Spinal cord (tissue), 10 donors: ENCODE data around the gene SEC14L1. TPM values are rescaled to one million over a fixed set of nuclear protein-coding genes. Genes with fewer than 3 reads are reported as not detected.
"Not testable (repeated sequence)": the region's sequence is repeated elsewhere in the genome, so short reads cannot be mapped to it uniquely, and the experiment has no call there.

Experiments used
- DNase-seq, 6 donors: peaks; one replicate each; pipeline versions ENCODE4 v3.0.0 to v3.0.0-alpha.2; 2013 to 2015; ENCODE audit warnings: low spot score in 6 of 6, low read depth in 4 of 6
- H3K27ac ChIP-seq: one replicate; pipeline ENCODE4 v1.5.1; 2013; ENCODE audit warnings: low read depth, low read length, control low read depth
- H3K27me3 ChIP-seq: one replicate; pipeline ENCODE4 v1.6.1; 2013; ENCODE audit warnings: low read length; ENCODE audit not compliant: control insufficient read depth, insufficient read depth
- H3K36me3 ChIP-seq: one replicate; pipeline ENCODE4 v1.6.1; 2013; ENCODE audit warnings: low read length; ENCODE audit not compliant: control insufficient read depth, insufficient read depth
- H3K4me1 ChIP-seq: one replicate; pipeline ENCODE4 v1.6.1; 2013; ENCODE audit warnings: low read length; ENCODE audit not compliant: control insufficient read depth, insufficient read depth
- H3K4me3 ChIP-seq: one replicate; pipeline ENCODE4 v1.5.1; 2013; ENCODE audit warnings: low read depth, low read length, control low read depth
- H3K9me3 ChIP-seq: one replicate; pipeline ENCODE4 v1.6.1; 2013; ENCODE audit warnings: low read length; ENCODE audit not compliant: control insufficient read depth, insufficient read depth
- WGBS: methylation state at CpG from one replicate; pipeline ENCODE4 v1.1.5; 2013; ENCODE audit warnings: missing lambda C conversion rate; ENCODE audit not compliant: insufficient coverage; 5-methylcytosine and 5-hydroxymethylcytosine counted together
- polyA plus RNA-seq, 2 donors: library from polyadenylated mRNA; unstranded; fragments of 120-200 nt; gene quantifications; one replicate each; pipeline ENCODE4 v1.2.1, GENCODE V29; 2013; ENCODE audit not compliant: insufficient read length in 2 of 2
- total RNA-seq, 2 donors: library from RNA; depleted of rRNA in 1 of 2; stranded (reverse); fragments of 120-200 nt in 1 of 2; fragments of >200 nt in 1 of 2; gene quantifications; one replicate each; pipeline versions ENCODE4 v1.2.3 to v1.2.4, GENCODE V29; 2013 to 2014
- donor health status: healthy.

The SEC14L1 gene
- total and polyA plus RNA-seq, 4 donors: 42.2 to 81.9 (median 69.1) TPM

GRCh38 chr17:77137111-77137510 is 3.7 kb upstream of the SEC14L1 start:
- Histone ChIP-seq H3K4me3 (no peak overlapping the region), H3K36me3 (no peaks in the 10 kb centered on the region), H3K27me3 (no peaks in the 10 kb centered on the region), H3K4me1 (peaks cover 10% of the 10 kb centered on the region), H3K27ac (no peak overlapping the region), H3K9me3 (peaks cover 1% of the 10 kb centered on the region)
- no peak for DNase-seq
- WGBS: 86% methylated on average over 3 of the region's 3 CpGs

GRCh38 chr17:77137886-77138285 is 2.9 kb upstream of the SEC14L1 start:
- H3K27ac ChIP-seq, H3K4me3 ChIP-seq, DNase-seq, H3K9me3 ChIP-seq, H3K36me3 ChIP-seq, H3K27me3 ChIP-seq: not testable (repeated sequence)
- peaks cover 13% of the 10 kb centered on the region for H3K4me1 ChIP-seq
- WGBS: 80% methylated on average over 3 of the region's 3 CpGs

GRCh38 chr17:77140166-77140877 is 447 bp upstream of the SEC14L1 start:
- H3K27me3 ChIP-seq: no peaks in the 10 kb centered on the region
- peaks cover 13% of the 10 kb centered on the region for H3K4me1 ChIP-seq
- peaks cover 8% of the 10 kb centered on the region for H3K36me3 ChIP-seq
- peak overlapping the region; percentile 70 for H3K4me3 ChIP-seq
- peaks cover 1% of the 10 kb centered on the region for H3K9me3 ChIP-seq
- H3K27ac ChIP-seq: peak overlapping the region; percentile 92
- DNase-seq: peak; percentile 93 to 99 (median 98)
- under 1% methylated on average over 67 of the region's 67 CpGs for WGBS

GRCh38 chr17:77141846-77142449 is 1.2 kb downstream of the SEC14L1 start:
- Histone ChIP-seq H3K36me3 (peaks cover 15% of the 10 kb centered on the region), H3K4me1 (peaks cover 22% of the 10 kb centered on the region), H3K27me3 (no peaks in the 10 kb centered on the region), H3K9me3 (peaks cover 1% of the 10 kb centered on the region), H3K27ac (peak overlapping the region; percentile 67), H3K4me3 (peak overlapping the region; percentile 65)
- WGBS: 18% methylated on average over 3 of the region's 9 CpGs
- DNase-seq: no peak

GRCh38 chr17:77142689-77143088 is 1.9 kb downstream of the SEC14L1 start:
- Histone ChIP-seq H3K4me3 (peak overlapping the region; percentile 65), H3K27ac (no peak overlapping the region), H3K27me3 (no peaks in the 10 kb centered on the region), H3K9me3 (no peaks in the 10 kb centered on the region), H3K4me1 (peaks cover 22% of the 10 kb centered on the region), H3K36me3 (peaks cover 22% of the 10 kb centered on the region)
- 75% methylated on average over 4 of the region's 8 CpGs for WGBS
- DNase-seq: no peak

- no peaks in the 10 kb centered on the region for H3K9me3 ChIP-seq
- WGBS: no CpG with 5 or more reads among the region's 1 CpG
- no peak for DNase-seq
- no peak overlapping the region for H3K27ac ChIP-seq
- H3K27me3 ChIP-seq: no peaks in the 10 kb centered on the region
- H3K4me3 ChIP-seq: no peak overlapping the region
- H3K4me1 ChIP-seq: peaks cover 25% of the 10 kb centered on the region
- H3K36me3 ChIP-seq: peaks cover 27% of the 10 kb centered on the region
Measured at GRCh38 chr17:77143306-77143705, 2.5 kb downstream of the SEC14L1 start.

- Histone ChIP-seq H3K36me3 (peaks cover 35% of the 10 kb centered on the region), H3K4me1 (peaks cover 30% of the 10 kb centered on the region), H3K4me3 (no peak overlapping the region), H3K9me3 (no peaks in the 10 kb centered on the region), H3K27me3 (no peaks in the 10 kb centered on the region), H3K27ac (no peak overlapping the region)
- DNase-seq: no peak
- WGBS: 82% methylated on average over 1 of the region's 4 CpGs
Measured at GRCh38 chr17:77144227-77144626, 3.5 kb downstream of the SEC14L1 start.

GRCh38 chr17:77145224-77145611 is 4.4 kb downstream of the SEC14L1 start:
- WGBS: 90% methylated on average over 2 of the region's 3 CpGs
- Histone ChIP-seq H3K4me1 (peaks cover 22% of the 10 kb centered on the region), H3K27ac (peak overlapping the region; percentile 72)

GRCh38 chr17:77145612-77146245 is 5.0 kb downstream of the SEC14L1 start:
- Histone ChIP-seq H3K36me3 (peaks cover 36% of the 10 kb centered on the region), H3K4me3 (peak overlapping the region; percentile 5), H3K27ac (peak overlapping the region; percentile 72), H3K27me3 (no peaks in the 10 kb centered on the region), H3K4me1 (peaks cover 20% of the 10 kb centered on the region), H3K9me3 (no peaks in the 10 kb centered on the region)
- DNase-seq: peak in 1 of 6 donors; percentile 75
- 45% methylated on average over 7 of the region's 8 CpGs for WGBS

More at GRCh38 chr17:77145224-77145611, 4.4 kb downstream of the SEC14L1 start:
- Histone ChIP-seq H3K27me3 (no peaks in the 10 kb centered on the region), H3K9me3 (no peaks in the 10 kb centered on the region), H3K4me3 (no peak overlapping the region), H3K36me3 (peaks cover 36% of the 10 kb centered on the region)
- DNase-seq: no peak
